Thoracic aorta (tissue), 2 donors: ENCODE results near the gene PLEK. TPM values are rescaled to one million over a fixed set of nuclear protein-coding genes. Genes with fewer than 3 reads are reported as not detected.
"Not testable (repeated sequence)": the region's sequence is repeated elsewhere in the genome, so short reads cannot be mapped to it uniquely, and the experiment has no call there.

ENCODE experiments used
- ATAC-seq: fragments of 150-250 bp; one replicate; pipeline ENCODE4 v1.8.0; 2017; ENCODE audit warnings: low read depth; ENCODE audit not compliant: insufficient number of reproducible peaks, low FRiP score
- DNase-seq: peaks from one replicate; pipeline ENCODE4 v3.0.0-alpha.2; 2020; ENCODE audit warnings: low spot score
- H3K27ac ChIP-seq, 2 donors: fragments of 200-600 bp; sonication (generic); 1 replicate in 1 of 2; 2 replicates in 1 of 2; pipeline ENCODE4 v1.5.1; 2016; ENCODE audit warnings: mild to moderate bottlenecking in 2 of 2, moderate library complexity in 2 of 2
- H3K27me3 ChIP-seq: fragments of 200-600 bp; sonication (generic); replicated peaks from 2 replicates; pipeline ENCODE4 v1.6.0; 2016; ENCODE audit warnings: mild to moderate bottlenecking; ENCODE audit not compliant: insufficient read depth
- H3K36me3 ChIP-seq: fragments of 200-600 bp; sonication (generic); one replicate; pipeline ENCODE4 v1.5.1; 2016
- H3K4me1 ChIP-seq, 2 donors: fragments of 200-600 bp; sonication (generic); 1 replicate in 1 of 2; 2 replicates in 1 of 2; pipeline versions ENCODE4 v1.5.1 to v1.6.0; 2016; ENCODE audit warnings: low read depth in 2 of 2, mild to moderate bottlenecking in 1 of 2; ENCODE audit not compliant: control insufficient read depth in 1 of 2
- H3K4me3 ChIP-seq: fragments of 200-600 bp; sonication (generic); 2 replicates; pipeline ENCODE4 v1.5.1; 2016; ENCODE audit warnings: mild to moderate bottlenecking
- H3K9me3 ChIP-seq: fragments of 200-600 bp; sonication (generic); 2 replicates; pipeline ENCODE4 v1.5.1; 2016
- CTCF ChIP-seq: fragments of 200-600 bp; sonication (generic); IDR thresholded peaks from one replicate; pipeline ENCODE4 v1.5.1; 2019; ENCODE audit warnings: antibody characterized with exemption
- total RNA-seq, 2 donors: library from RNA; depleted of rRNA; stranded (reverse); fragments of >200 nt; gene quantifications; one replicate each; pipeline versions ENCODE4 v1.1.0 to v1.2.3, GENCODE V29; 2016

Gene PLEK
- total RNA-seq, 2 donors from 2014 or later = 16.2 to 20.7 TPM

- ATAC-seq = no peak
- TF ChIP-seq CTCF = no peak
- no peak overlapping the region for H3K27ac ChIP-seq
Measured at GRCh38 chr2:68374184-68374583, 9.1 kb downstream of the PLEK start.

GRCh38 chr2:68375582-68375981 is 10.5 kb downstream of the PLEK start:
- Histone ChIP-seq H3K4me1 (peaks cover 0 to 4% of the 10 kb centered on the region in 2 donors), H3K4me3 (no peak overlapping the region), H3K27ac (no peak overlapping the region), H3K36me3 (no peaks in the 10 kb centered on the region), H3K9me3 (no peaks in the 10 kb centered on the region), H3K27me3 (no peaks in the 10 kb centered on the region)
- no peak for DNase-seq
- no peak for ATAC-seq
- TF ChIP-seq CTCF = no peak

More at GRCh38 chr2:68374184-68374583, 9.1 kb downstream of the PLEK start:
- no peaks in the 10 kb centered on the region for H3K27me3 ChIP-seq
- DNase-seq = no peak
- H3K4me3 ChIP-seq = no peak overlapping the region
- H3K9me3 ChIP-seq = no peaks in the 10 kb centered on the region
- H3K36me3 ChIP-seq = no peaks in the 10 kb centered on the region
- peaks cover 0 to 4% of the 10 kb centered on the region in 2 donors for H3K4me1 ChIP-seq

- ATAC-seq (no peak), DNase-seq (no peak)
- H3K4me3 ChIP-seq = no peak overlapping the region
- H3K27ac ChIP-seq = no peak overlapping the region
- H3K9me3 ChIP-seq = no peaks in the 10 kb centered on the region
- H3K4me1 ChIP-seq = peaks cover 0 to 4% of the 10 kb centered on the region in 2 donors
- TF ChIP-seq CTCF = no peak
- no peaks in the 10 kb centered on the region for H3K27me3 ChIP-seq
- no peaks in the 10 kb centered on the region for H3K36me3 ChIP-seq
Measured at GRCh38 chr2:68377137-68377780, 12.2 kb downstream of the PLEK start.

- H3K9me3 ChIP-seq, H3K27me3 ChIP-seq, ATAC-seq, H3K4me1 ChIP-seq, DNase-seq, H3K27ac ChIP-seq, H3K4me3 ChIP-seq, H3K36me3 ChIP-seq: not testable (repeated sequence)
Measured at GRCh38 chr2:68378779-68379178, 13.7 kb downstream of the PLEK start.

- no peak overlapping the region for H3K27ac ChIP-seq
- ATAC-seq = no peak
- TF ChIP-seq CTCF = no peak
Measured at GRCh38 chr2:68379184-68379708, 14.2 kb downstream of the PLEK start.

More at GRCh38 chr2:68379184-68379708, 14.2 kb downstream of the PLEK start:
- no peaks in the 10 kb centered on the region for H3K9me3 ChIP-seq
- no peak overlapping the region for H3K4me3 ChIP-seq
- peaks cover 0 to 4% of the 10 kb centered on the region in 2 donors for H3K4me1 ChIP-seq
- no peak for DNase-seq
- no peaks in the 10 kb centered on the region for H3K36me3 ChIP-seq
- H3K27me3 ChIP-seq = no peaks in the 10 kb centered on the region
